LoVo (cell line): Measurements from ENCODE around the gene GPR3.
"Not testable (repeated sequence)": the region's sequence is repeated elsewhere in the genome, so short reads cannot be mapped to it uniquely, and the experiment has no call there.

Experiments used
- DNase-seq: peaks from one replicate; pipeline ENCODE4 v3.0.0-alpha.2; 2016; ENCODE audit warnings: low spot score

Gene GPR3

DNA sequence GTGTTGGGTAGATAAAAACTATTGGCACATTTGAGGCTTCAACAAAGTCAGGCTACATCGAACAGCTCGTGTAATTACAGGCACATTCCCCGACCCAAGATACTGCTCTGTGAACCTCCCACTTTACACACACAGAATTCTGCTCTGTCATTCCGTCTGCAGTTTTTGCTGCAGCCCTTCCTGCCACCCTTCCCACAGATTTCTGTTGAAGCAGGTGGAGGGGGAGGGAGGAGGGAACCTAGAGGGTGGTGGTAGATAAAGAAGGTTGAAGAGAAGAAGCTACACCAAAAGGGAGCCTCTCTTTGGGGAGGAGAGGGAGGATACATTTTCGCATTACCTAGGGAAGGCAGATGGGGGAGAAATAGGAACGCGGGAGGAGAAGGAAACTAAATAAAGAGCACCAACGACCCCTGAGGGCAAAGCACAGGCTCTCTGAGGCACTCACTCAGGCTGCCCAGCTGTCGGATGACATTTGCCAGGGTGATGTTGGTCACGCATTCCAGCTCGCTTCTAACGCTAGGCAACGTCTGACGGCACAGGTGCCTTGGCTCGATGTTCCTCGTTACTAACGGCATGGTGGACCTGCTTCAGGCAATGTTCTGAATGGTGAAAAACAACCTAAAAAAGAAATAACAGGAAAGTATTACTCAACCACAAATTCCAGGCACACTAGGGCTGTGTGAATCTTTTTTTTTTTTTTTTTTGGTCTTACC lies 36.0 kb downstream of the GPR3 start:
- DNase-seq = no peak

GRCh38 chr1:27429029-27429425 lies 36.6 kb downstream of the GPR3 start:
- DNase-seq = no peak

- DNase-seq = no peak
Measured at GRCh38 chr1:27430903-27431600, 38.6 kb downstream of the GPR3 start.

DNA sequence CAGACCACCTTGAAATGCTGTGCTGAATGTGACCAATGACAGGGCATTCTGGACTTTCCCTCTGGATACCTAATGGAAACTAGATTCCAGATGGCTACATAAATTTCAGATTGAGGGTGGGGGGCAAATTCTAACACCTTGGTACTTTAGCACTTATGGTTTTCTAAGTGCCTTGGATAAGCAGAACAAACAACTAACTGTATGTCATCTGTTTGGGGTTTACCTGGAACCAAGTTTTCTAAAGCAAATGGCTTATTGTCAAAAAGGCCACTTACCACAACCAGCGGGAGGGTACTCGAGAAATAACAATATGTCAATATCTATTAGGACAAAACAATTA lies 39.1 kb downstream of the GPR3 start:
- DNase-seq = no peak

- DNase-seq = not testable (repeated sequence)
Measured at GRCh38 chr1:27432725-27433124, 40.3 kb downstream of the GPR3 start.

GRCh38 chr1:27433706-27434105 lies 41.3 kb downstream of the GPR3 start:
- DNase-seq = no peak

DNA sequence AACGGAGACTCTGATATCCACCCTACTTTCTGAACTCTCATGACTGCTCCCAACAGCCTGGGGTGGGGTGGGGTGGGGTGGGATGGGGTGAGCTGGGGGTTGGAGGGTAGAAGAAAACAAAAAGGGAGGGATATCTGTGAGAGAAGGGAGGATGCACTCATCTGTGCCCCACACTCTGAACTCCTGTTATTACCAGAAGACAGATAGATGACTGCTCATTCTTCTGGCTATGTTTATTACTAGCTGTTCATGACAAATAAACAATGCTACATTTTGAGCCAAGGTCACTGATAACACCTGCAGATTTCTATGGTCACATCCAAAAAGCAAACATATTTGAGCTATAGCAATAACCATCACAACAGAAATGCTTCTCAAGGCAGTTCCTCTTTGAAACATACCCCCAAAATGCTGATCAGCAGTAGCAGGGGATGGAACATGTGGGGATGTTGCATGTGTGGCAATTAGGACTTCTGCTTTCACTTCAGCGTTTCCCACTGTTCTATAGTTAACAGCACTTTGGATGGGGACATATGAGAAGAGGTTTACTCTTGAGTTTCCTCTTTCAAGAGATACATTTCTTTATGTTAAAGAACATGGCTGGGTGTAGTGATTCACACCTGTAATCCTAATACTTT lies 43.3 kb downstream of the GPR3 start:
- DNase-seq = no peak

DNA sequence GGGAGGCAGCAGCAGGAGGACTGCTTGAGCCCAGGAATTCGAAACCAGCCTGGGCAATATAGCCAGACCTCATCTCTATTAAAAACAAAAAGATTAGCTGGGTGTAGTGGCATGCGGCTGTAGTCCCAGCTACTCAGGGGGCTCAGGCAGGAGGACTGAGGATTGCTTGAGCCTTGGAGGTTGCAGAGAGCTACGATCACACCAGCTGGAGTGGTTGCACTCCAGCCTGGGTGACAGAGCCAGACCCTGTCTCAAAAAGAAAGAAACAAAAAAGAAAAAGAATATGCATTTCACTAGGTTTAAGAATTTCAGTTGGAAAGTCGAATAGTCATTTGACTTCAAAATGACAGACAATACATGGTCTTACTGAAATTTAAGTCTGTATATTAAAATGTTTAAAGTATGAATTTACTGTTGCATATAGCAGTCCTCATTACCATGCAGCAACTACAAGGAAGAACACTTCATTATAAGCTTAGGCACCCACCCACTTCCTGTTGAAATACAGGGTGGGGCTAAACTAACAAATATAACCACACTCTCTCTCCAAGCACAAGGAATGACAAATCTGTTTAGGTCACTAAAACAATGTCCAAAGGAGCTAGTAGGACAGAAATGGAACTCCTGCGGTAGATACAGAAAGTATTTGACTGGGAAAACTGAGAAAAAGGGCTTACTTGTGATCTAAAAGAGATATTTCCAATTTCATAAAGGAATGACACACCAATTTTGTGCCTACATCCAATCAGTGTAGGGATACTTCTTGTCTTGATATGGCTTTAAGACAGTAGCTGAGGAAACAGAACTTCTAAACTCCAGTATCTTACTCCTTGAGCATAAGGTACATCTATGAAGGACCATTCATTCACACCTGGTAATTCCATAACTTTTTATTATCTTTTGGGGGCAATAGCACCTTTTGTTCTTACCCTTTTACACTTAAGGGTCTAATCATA lies 44.1 kb downstream of the GPR3 start:
- peak; percentile 83 for DNase-seq

- no peak for DNase-seq
Measured at GRCh38 chr1:27438621-27439061, 46.2 kb downstream of the GPR3 start.

- DNase-seq = no peak
Measured at GRCh38 chr1:27439150-27439549, 46.7 kb downstream of the GPR3 start.

DNA sequence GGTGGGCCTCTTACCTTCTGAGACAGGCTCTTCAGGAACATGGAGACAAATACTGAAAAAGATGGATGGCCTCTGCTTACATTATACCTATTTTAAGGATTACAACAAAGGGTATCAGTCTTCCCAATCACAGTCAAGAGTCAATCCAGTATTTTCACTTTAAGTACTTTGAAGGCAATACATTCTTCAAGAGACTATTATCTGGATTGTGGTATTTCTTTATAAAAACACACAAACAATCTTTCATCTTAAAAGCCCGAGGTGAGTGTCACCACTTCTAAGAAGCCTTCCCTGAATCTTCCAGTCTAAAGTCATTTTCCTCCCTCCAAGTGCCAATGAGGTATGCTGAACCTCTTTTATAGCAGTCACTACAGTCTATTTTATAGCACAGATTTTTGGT lies 52.2 kb downstream of the GPR3 start:
- no peak for DNase-seq
